Measurements from ENCODE around the gene HP1BP3.
"Not testable (repeated sequence)": the region's sequence is repeated elsewhere in the genome, so short reads cannot be mapped to it uniquely, and the experiment has no call there.

The HP1BP3 gene

GRCh38 chr1:20793236-20793635 lies 6.1 kb upstream of the HP1BP3 start:
- no peak for TF ChIP-seq EZH2phosphoT487 (IDR thresholded peaks at IDR 0.05; ENCODE audit: borderline replicate concordance)
- TF ChIP-seq, protein P1, sequence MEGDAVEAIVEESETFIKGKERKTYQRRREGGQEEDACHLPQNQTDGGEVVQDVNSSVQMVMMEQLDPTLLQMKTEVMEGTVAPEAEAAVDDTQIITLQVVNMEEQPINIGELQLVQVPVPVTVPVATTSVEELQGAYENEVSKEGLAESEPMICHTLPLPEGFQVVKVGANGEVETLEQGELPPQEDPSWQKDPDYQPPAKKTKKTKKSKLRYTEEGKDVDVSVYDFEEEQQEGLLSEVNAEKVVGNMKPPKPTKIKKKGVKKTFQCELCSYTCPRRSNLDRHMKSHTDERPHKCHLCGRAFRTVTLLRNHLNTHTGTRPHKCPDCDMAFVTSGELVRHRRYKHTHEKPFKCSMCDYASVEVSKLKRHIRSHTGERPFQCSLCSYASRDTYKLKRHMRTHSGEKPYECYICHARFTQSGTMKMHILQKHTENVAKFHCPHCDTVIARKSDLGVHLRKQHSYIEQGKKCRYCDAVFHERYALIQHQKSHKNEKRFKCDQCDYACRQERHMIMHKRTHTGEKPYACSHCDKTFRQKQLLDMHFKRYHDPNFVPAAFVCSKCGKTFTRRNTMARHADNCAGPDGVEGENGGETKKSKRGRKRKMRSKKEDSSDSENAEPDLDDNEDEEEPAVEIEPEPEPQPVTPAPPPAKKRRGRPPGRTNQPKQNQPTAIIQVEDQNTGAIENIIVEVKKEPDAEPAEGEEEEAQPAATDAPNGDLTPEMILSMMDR (conservative IDR thresholded peaks at IDR 0.05; ENCODE audit: low read length), result no peak
- Histone ChIP-seq H3K4me1 (ENCODE audit: insufficient read depth, low read length, poor library complexity, severe bottlenecking) (peaks cover 3% of the 10 kb centered on the region), H3K9me2 (replicated peaks; ENCODE audit: low read depth, low read length) (no peaks in the 10 kb centered on the region), H3K27me3 (ENCODE audit: insufficient read depth, low read length, poor library complexity, severe bottlenecking) (no peaks in the 10 kb centered on the region), H3K36me3 (ENCODE audit: insufficient read depth, low read length) (no peaks in the 10 kb centered on the region), H3K4me2 (ENCODE audit: low read depth, low read length, poor library complexity, severe bottlenecking) (no peak overlapping the region), H3K4me3 (ENCODE audit: low read length, poor library complexity, severe bottlenecking) (no peak overlapping the region), H3K9ac (ENCODE audit: low read depth, low read length, poor library complexity, severe bottlenecking) (no peak overlapping the region), H3F3A (ENCODE audit: low read depth) (no peaks in the 10 kb centered on the region), H2AFZ (ENCODE audit: low read length) (no peak overlapping the region), H3K79me2 (ENCODE audit: insufficient read depth, low read length) (no peaks in the 10 kb centered on the region), H3K9me3 (ENCODE audit: insufficient read depth, low read depth, low read length) (no peaks in the 10 kb centered on the region), H4K20me1 (ENCODE audit: insufficient read depth, low read length, poor library complexity, severe bottlenecking) (no peaks in the 10 kb centered on the region)

DNA sequence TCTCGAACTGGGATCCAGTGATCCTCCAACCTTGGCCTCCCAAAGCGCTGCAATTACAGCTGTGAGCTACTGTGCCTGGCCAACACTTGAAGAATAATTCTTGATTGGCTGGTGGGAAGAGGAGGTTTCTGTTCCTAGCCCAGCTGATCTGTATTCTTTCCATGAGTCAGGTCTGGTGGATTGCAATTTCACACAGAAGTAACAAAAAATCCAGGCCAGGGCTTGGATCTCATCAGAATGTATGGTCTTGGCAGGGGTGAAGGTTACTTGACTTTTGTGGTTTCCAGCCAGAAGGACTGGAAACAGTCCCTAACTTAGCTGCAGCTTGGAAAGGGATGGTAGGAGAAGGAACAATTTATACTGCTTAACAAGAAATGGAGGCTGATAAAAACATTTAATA lies 5.1 kb upstream of the HP1BP3 start:
- peaks cover 11% of the 10 kb centered on the region for H3K4me1 ChIP-seq (ENCODE audit: insufficient read depth, low read length, poor library complexity, severe bottlenecking)
- no peaks in the 10 kb centered on the region for H3K9me3 ChIP-seq (ENCODE audit: insufficient read depth, low read depth, low read length)
- no peaks in the 10 kb centered on the region for H3K79me2 ChIP-seq (ENCODE audit: insufficient read depth, low read length)
- H3F3A ChIP-seq (ENCODE audit: low read depth), result no peaks in the 10 kb centered on the region
- no peak overlapping the region for H3K4me3 ChIP-seq (ENCODE audit: low read length, poor library complexity, severe bottlenecking)
- H3K9ac ChIP-seq (ENCODE audit: low read depth, low read length, poor library complexity, severe bottlenecking), result no peak overlapping the region
- no peaks in the 10 kb centered on the region for H3K27me3 ChIP-seq (ENCODE audit: insufficient read depth, low read length, poor library complexity, severe bottlenecking)
- H3K4me2 ChIP-seq (ENCODE audit: low read depth, low read length, poor library complexity, severe bottlenecking), result no peak overlapping the region
- no peaks in the 10 kb centered on the region for H4K20me1 ChIP-seq (ENCODE audit: insufficient read depth, low read length, poor library complexity, severe bottlenecking)
- H3K36me3 ChIP-seq (ENCODE audit: insufficient read depth, low read length), result no peaks in the 10 kb centered on the region
- no peaks in the 10 kb centered on the region for H3K9me2 ChIP-seq (replicated peaks; ENCODE audit: low read depth, low read length)
- TF ChIP-seq, protein P1 (conservative IDR thresholded peaks at IDR 0.05; ENCODE audit: low read length), result no peak
- no peak for TF ChIP-seq EZH2phosphoT487 (IDR thresholded peaks at IDR 0.05; ENCODE audit: borderline replicate concordance)
- no peak overlapping the region for H2AFZ ChIP-seq (ENCODE audit: low read length)

DNA sequence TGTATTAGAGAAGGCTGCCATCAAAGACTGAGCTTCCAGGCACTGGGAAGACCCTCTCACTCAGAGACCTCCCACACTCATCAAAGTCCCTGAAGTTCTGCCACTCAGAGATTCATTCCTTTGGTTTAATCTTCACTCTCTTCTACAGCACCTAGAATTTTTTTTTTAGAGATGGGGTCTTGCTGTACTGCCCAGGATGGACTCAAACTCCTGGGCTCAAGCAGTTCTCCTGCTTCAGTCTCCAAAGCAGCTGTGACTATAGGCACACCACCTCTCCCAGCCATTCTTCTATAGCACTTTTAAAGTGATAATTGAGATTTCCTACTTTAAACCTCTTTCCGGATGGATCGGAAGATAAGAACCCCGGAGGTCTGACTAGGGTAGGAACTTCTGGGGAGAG lies 3.7 kb upstream of the HP1BP3 start:
- no peaks in the 10 kb centered on the region for H3F3A ChIP-seq (ENCODE audit: low read depth)
- peaks cover 6% of the 10 kb centered on the region for H4K20me1 ChIP-seq (ENCODE audit: insufficient read depth, low read length, poor library complexity, severe bottlenecking)
- H3K79me2 ChIP-seq (ENCODE audit: insufficient read depth, low read length), result peaks cover 7% of the 10 kb centered on the region
- H2AFZ ChIP-seq (ENCODE audit: low read length), result no peak overlapping the region
- no peaks in the 10 kb centered on the region for H3K9me3 ChIP-seq (ENCODE audit: insufficient read depth, low read depth, low read length)
- H3K4me3 ChIP-seq (ENCODE audit: low read length, poor library complexity, severe bottlenecking), result no peak overlapping the region
- no peak overlapping the region for H3K4me2 ChIP-seq (ENCODE audit: low read depth, low read length, poor library complexity, severe bottlenecking)
- H3K4me1 ChIP-seq (ENCODE audit: insufficient read depth, low read length, poor library complexity, severe bottlenecking), result peaks cover 11% of the 10 kb centered on the region
- no peaks in the 10 kb centered on the region for H3K36me3 ChIP-seq (ENCODE audit: insufficient read depth, low read length)
- no peaks in the 10 kb centered on the region for H3K9me2 ChIP-seq (replicated peaks; ENCODE audit: low read depth, low read length)
- no peak overlapping the region for H3K9ac ChIP-seq (ENCODE audit: low read depth, low read length, poor library complexity, severe bottlenecking)
- TF ChIP-seq, protein P1 (conservative IDR thresholded peaks at IDR 0.05; ENCODE audit: low read length), result no peak
- TF ChIP-seq EZH2phosphoT487 (IDR thresholded peaks at IDR 0.05; ENCODE audit: borderline replicate concordance), result no peak
- peaks cover 5% of the 10 kb centered on the region for H3K27me3 ChIP-seq (ENCODE audit: insufficient read depth, low read length, poor library complexity, severe bottlenecking)

GRCh38 chr1:20789598-20789997 lies 2.5 kb upstream of the HP1BP3 start:
- not testable (repeated sequence) for H3K4me3 ChIP-seq (ENCODE audit: low read length, poor library complexity, severe bottlenecking); H3K9me3 ChIP-seq (ENCODE audit: insufficient read depth, low read depth, low read length); H2AFZ ChIP-seq (ENCODE audit: low read length); H3K9ac ChIP-seq (ENCODE audit: low read depth, low read length, poor library complexity, severe bottlenecking); H3F3A ChIP-seq (ENCODE audit: low read depth); H3K9me2 ChIP-seq (replicated peaks; ENCODE audit: low read depth, low read length); H3K27me3 ChIP-seq (ENCODE audit: insufficient read depth, low read length, poor library complexity, severe bottlenecking); H3K36me3 ChIP-seq (ENCODE audit: insufficient read depth, low read length); H3K4me2 ChIP-seq (ENCODE audit: low read depth, low read length, poor library complexity, severe bottlenecking)
- peaks cover 18% of the 10 kb centered on the region for H3K4me1 ChIP-seq (ENCODE audit: insufficient read depth, low read length, poor library complexity, severe bottlenecking)
- peaks cover 18% of the 10 kb centered on the region for H4K20me1 ChIP-seq (ENCODE audit: insufficient read depth, low read length, poor library complexity, severe bottlenecking)
- peaks cover 19% of the 10 kb centered on the region for H3K79me2 ChIP-seq (ENCODE audit: insufficient read depth, low read length)
